GM12801 (cell line): ENCODE results near the gene CKMT1A.
"Not testable (repeated sequence)": the region's sequence is repeated elsewhere in the genome, so short reads cannot be mapped to it uniquely, and the experiment has no call there.

Experiments used
- CTCF ChIP-seq: IDR thresholded peaks from one replicate; pipeline ENCODE4 v1.5.1; 2011; ENCODE audit warnings: control low read depth; ENCODE audit not compliant: insufficient read length; ENCODE audit errors: extremely low read depth

CKMT1A gene

GRCh38 chr15:43693148-43694022, at the start of gene CKMT1A:
Gene CKMT1A, plus strand, starts transcription at chr15:43693859. Its CDS starts 192 bp downstream, at chr15:43694051.
- TF ChIP-seq CTCF, result not testable (repeated sequence)

- TF ChIP-seq CTCF, result no peak
Observed at GRCh38 chr15:43648649-43649429, 44.8 kb upstream of the CKMT1A start, which contains the start of gene CATSPER2. Gene CATSPER2, minus strand, starts transcription at chr15:43648844. Its CDS starts 783 bp downstream, at chr15:43648061.

- TF ChIP-seq CTCF, result no peak
Observed at GRCh38 chr15:43702174-43702573, 8.5 kb downstream of the CKMT1A start.

GRCh38 chr15:43702701-43703424, 9.2 kb downstream of the CKMT1A start:
- no peak for TF ChIP-seq CTCF

- TF ChIP-seq CTCF, result no peak
Observed at GRCh38 chr15:43723151-43723550, 29.5 kb downstream of the CKMT1A start.

- TF ChIP-seq CTCF, result no peak
Observed at GRCh38 chr15:43735416-43735815, 41.8 kb downstream of the CKMT1A start.

- not testable (repeated sequence) for TF ChIP-seq CTCF
Observed at GRCh38 chr15:43746245-43746902, 52.7 kb downstream of the CKMT1A start, which contains the start of gene PDIA3. Gene PDIA3, plus strand, starts transcription at chr15:43746438. Its CDS starts 102 bp downstream, at chr15:43746540.
